ENCODE measurements around the gene DHX57. TPM values are rescaled to one million over a fixed set of nuclear protein-coding genes. Genes with fewer than 3 reads are reported as not detected.
"Not testable (repeated sequence)": the region's sequence is repeated elsewhere in the genome, so short reads cannot be mapped to it uniquely, and the experiment has no call there.

DHX57 gene
- total RNA-seq, 1 experiment from 2014 or later: 32.6 TPM

GRCh38 chr2:38795016-38795415, 80.7 kb downstream of the DHX57 start:
- H3K4me1 ChIP-seq: peaks cover 20% of the 10 kb centered on the region

GRCh38 chr2:38794235-38794946, 81.3 kb downstream of the DHX57 start:
- DNase-seq: no peak
- Histone ChIP-seq H3K36me3 (peaks cover 2% of the 10 kb centered on the region; the same call in 1 of the 2 replicates), H3K9me3 (replicated peaks) (no peaks in the 10 kb centered on the region), H3K4me3 (no peak overlapping the region), H3K4me1 (peaks cover 20% of the 10 kb centered on the region), H3K27me3 (no peaks in the 10 kb centered on the region), H3K27ac (no peak overlapping the region)

More at GRCh38 chr2:38795016-38795415, 80.7 kb downstream of the DHX57 start:
- not testable (repeated sequence) for DNase-seq; H3K36me3 ChIP-seq; H3K27me3 ChIP-seq; H3K27ac ChIP-seq; H3K9me3 ChIP-seq (replicated peaks); H3K4me3 ChIP-seq

GRCh38 chr2:38793511-38793910, 82.2 kb downstream of the DHX57 start:
- Histone ChIP-seq H3K4me3 (no peak overlapping the region), H3K9me3 (replicated peaks) (no peaks in the 10 kb centered on the region), H3K36me3 (no peaks in the 10 kb centered on the region), H3K4me1 (peaks cover 25% of the 10 kb centered on the region), H3K27ac (no peak overlapping the region), H3K27me3 (no peaks in the 10 kb centered on the region)
- DNase-seq: no peak

- no peaks in the 10 kb centered on the region for H3K27me3 ChIP-seq
- H3K27ac ChIP-seq: no peak overlapping the region
- H3K4me1 ChIP-seq: peaks cover 27% of the 10 kb centered on the region
- no peak overlapping the region for H3K4me3 ChIP-seq
- no peaks in the 10 kb centered on the region for H3K36me3 ChIP-seq
- H3K9me3 ChIP-seq (replicated peaks): no peaks in the 10 kb centered on the region
- no peak for DNase-seq
Measured at GRCh38 chr2:38792751-38793150, 83.0 kb downstream of the DHX57 start.

GRCh38 chr2:38792321-38792720, 83.4 kb downstream of the DHX57 start:
- not testable (repeated sequence) for H3K27me3 ChIP-seq; H3K9me3 ChIP-seq (replicated peaks)

GRCh38 chr2:38791744-38792143, 84.0 kb downstream of the DHX57 start:
- Histone ChIP-seq H3K4me1 (peaks cover 22% of the 10 kb centered on the region), H3K36me3 (no peaks in the 10 kb centered on the region)
- no peak for DNase-seq

More at GRCh38 chr2:38792321-38792720, 83.4 kb downstream of the DHX57 start:
- H3K27ac ChIP-seq, H3K4me3 ChIP-seq, DNase-seq, H3K36me3 ChIP-seq: not testable (repeated sequence)
- H3K4me1 ChIP-seq: peaks cover 26% of the 10 kb centered on the region

GRCh38 chr2:38789691-38790090, 86.0 kb downstream of the DHX57 start:
- no peak for DNase-seq
- Histone ChIP-seq H3K9me3 (replicated peaks) (no peaks in the 10 kb centered on the region), H3K4me1 (peaks cover 27% of the 10 kb centered on the region), H3K36me3 (no peaks in the 10 kb centered on the region), H3K27ac (no peak overlapping the region), H3K4me3 (no peak overlapping the region), H3K27me3 (no peaks in the 10 kb centered on the region)

More at GRCh38 chr2:38791744-38792143, 84.0 kb downstream of the DHX57 start:
- no peaks in the 10 kb centered on the region for H3K9me3 ChIP-seq (replicated peaks)
- H3K27ac ChIP-seq: no peak overlapping the region
- no peak overlapping the region for H3K4me3 ChIP-seq
- H3K27me3 ChIP-seq: no peaks in the 10 kb centered on the region

GRCh38 chr2:38788306-38788705, 87.4 kb downstream of the DHX57 start:
- no peak overlapping the region for H3K4me3 ChIP-seq
- peaks cover 31% of the 10 kb centered on the region for H3K4me1 ChIP-seq
- no peaks in the 10 kb centered on the region for H3K27me3 ChIP-seq
- no peaks in the 10 kb centered on the region for H3K9me3 ChIP-seq (replicated peaks)
- H3K36me3 ChIP-seq: no peaks in the 10 kb centered on the region
- DNase-seq: peak; percentile 55 to 67
- H3K27ac ChIP-seq: peak overlapping the region; percentile 64

- no peak overlapping the region for H3K27ac ChIP-seq
- H3K36me3 ChIP-seq: peaks cover 11% of the 10 kb centered on the region
- no peak overlapping the region for H3K4me3 ChIP-seq
- H3K9me3 ChIP-seq (replicated peaks): no peaks in the 10 kb centered on the region
- no peak for DNase-seq
- H3K4me1 ChIP-seq: peaks cover 27% of the 10 kb centered on the region
- H3K27me3 ChIP-seq: no peaks in the 10 kb centered on the region
Measured at GRCh38 chr2:38783586-38783985, 92.1 kb downstream of the DHX57 start.

- peaks cover 11% of the 10 kb centered on the region for H3K36me3 ChIP-seq
- H3K27ac ChIP-seq: peak overlapping the region; percentile 59
- DNase-seq: no peak
- peak overlapping the region; percentile 76 for H3K4me3 ChIP-seq
- H3K4me1 ChIP-seq: peaks cover under 1% of the 10 kb centered on the region; the same call in 1 of the 2 replicates
- H3K27me3 ChIP-seq: no peaks in the 10 kb centered on the region
- H3K9me3 ChIP-seq (replicated peaks): no peaks in the 10 kb centered on the region
Measured at GRCh38 chr2:38778687-38779082, 97.0 kb downstream of the DHX57 start.

GRCh38 chr2:38776531-38776930, 99.2 kb downstream of the DHX57 start:
- no peaks in the 10 kb centered on the region for H3K27me3 ChIP-seq
- DNase-seq: no peak
- H3K4me1 ChIP-seq: peaks cover 9% of the 10 kb centered on the region
- H3K9me3 ChIP-seq (replicated peaks): no peaks in the 10 kb centered on the region
- peaks cover 8% of the 10 kb centered on the region for H3K36me3 ChIP-seq
- no peak overlapping the region for H3K27ac ChIP-seq
- H3K4me3 ChIP-seq: no peak overlapping the region

- H3K27me3 ChIP-seq: no peaks in the 10 kb centered on the region
- DNase-seq: no peak
- H3K36me3 ChIP-seq: peaks cover 2% of the 10 kb centered on the region; the same call in 1 of the 2 replicates
- no peaks in the 10 kb centered on the region for H3K9me3 ChIP-seq (replicated peaks)
- H3K4me3 ChIP-seq: no peak overlapping the region
- peaks cover 11% of the 10 kb centered on the region for H3K4me1 ChIP-seq
- no peak overlapping the region for H3K27ac ChIP-seq
Measured at GRCh38 chr2:38775921-38776225, 99.9 kb downstream of the DHX57 start.

GRCh38 chr2:38775097-38775920, 100.4 kb downstream of the DHX57 start:
- Histone ChIP-seq H3K4me1 (peaks cover 11% of the 10 kb centered on the region), H3K36me3 (0 out of 2 replicates have a peak, but pooled peaks cover 2% of the 10 kb centered on the region), H3K27ac (no peak overlapping the region), H3K4me3 (no peak overlapping the region), H3K9me3 (replicated peaks) (no peaks in the 10 kb centered on the region), H3K27me3 (no peaks in the 10 kb centered on the region)
- DNase-seq: no peak

GRCh38 chr2:38771632-38772031, 104.1 kb downstream of the DHX57 start:
- Histone ChIP-seq H3K9me3 (replicated peaks) (no peaks in the 10 kb centered on the region), H3K4me3 (no peak overlapping the region), H3K4me1 (peaks cover 32% of the 10 kb centered on the region), H3K27me3 (no peaks in the 10 kb centered on the region), H3K36me3 (no peaks in the 10 kb centered on the region), H3K27ac (peak overlapping the region; percentile 44)
- DNase-seq: peak; percentile 85

GRCh38 chr2:38765551-38765950, 110.2 kb downstream of the DHX57 start:
- Histone ChIP-seq H3K4me1 (peaks cover 21% of the 10 kb centered on the region), H3K9me3 (replicated peaks) (no peaks in the 10 kb centered on the region), H3K4me3 (no peak overlapping the region), H3K27ac (no peak overlapping the region), H3K27me3 (0 out of 2 replicates have a peak, but pooled peaks cover 3% of the 10 kb centered on the region), H3K36me3 (no peaks in the 10 kb centered on the region)
- no peak for DNase-seq

Measured in SJCRH30 (cell line).